Fibroblast of the conjunctiva (primary cell): ENCODE data around the gene ORMDL3.

Experiments
- DNase-seq: peaks from one replicate; pipeline ENCODE4 v3.0.0-alpha.2; 2010; ENCODE audit warnings: low read depth

The ORMDL3 gene

GRCh38 chr17:39871801-39872200, 55.6 kb downstream of the ORMDL3 start:
- DNase-seq = no peak
